Measurements from ENCODE around the gene SLC8A1.

SLC8A1 gene

GRCh38 chr2:40260437-40260836, 191.5 kb downstream of the SLC8A1 start:
- no peak for DNase-seq

GRCh38 chr2:40259900-40260299, 192.0 kb downstream of the SLC8A1 start:
- no peak for DNase-seq

GRCh38 chr2:40258135-40258457, 193.8 kb downstream of the SLC8A1 start:
- DNase-seq, result no peak

- DNase-seq, result no peak
Observed at GRCh38 chr2:40257340-40258134, 194.4 kb downstream of the SLC8A1 start.

GRCh38 chr2:40256649-40257048, 195.2 kb downstream of the SLC8A1 start:
- DNase-seq, result no peak

GRCh38 chr2:40256008-40256407, 195.9 kb downstream of the SLC8A1 start:
- no peak for DNase-seq

GRCh38 chr2:40255103-40255502, 196.8 kb downstream of the SLC8A1 start:
- no peak for DNase-seq

GRCh38 chr2:40254611-40255010, 197.3 kb downstream of the SLC8A1 start:
- DNase-seq, result no peak

- DNase-seq, result no peak
Observed at GRCh38 chr2:40251137-40251536, 200.8 kb downstream of the SLC8A1 start.

- no peak for DNase-seq
Observed at GRCh38 chr2:40249577-40249976, 202.3 kb downstream of the SLC8A1 start.

GRCh38 chr2:40248294-40248693, 203.6 kb downstream of the SLC8A1 start:
- DNase-seq, result no peak

GRCh38 chr2:40244675-40245074, 207.2 kb downstream of the SLC8A1 start:
- no peak for DNase-seq

GRCh38 chr2:40244251-40244650, 207.6 kb downstream of the SLC8A1 start:
- DNase-seq, result no peak

GRCh38 chr2:40243581-40244187, 208.2 kb downstream of the SLC8A1 start:
- no peak for DNase-seq

GRCh38 chr2:40242315-40242714, 209.6 kb downstream of the SLC8A1 start:
- DNase-seq, result no peak

GRCh38 chr2:40240070-40240469, 211.8 kb downstream of the SLC8A1 start:
- DNase-seq, result peak; percentile 81

- DNase-seq, result no peak
Observed at GRCh38 chr2:40230707-40231432, 221.0 kb downstream of the SLC8A1 start.

GRCh38 chr2:40230186-40230585, 221.7 kb downstream of the SLC8A1 start:
- no peak for DNase-seq

GRCh38 chr2:40228310-40228709, 223.6 kb downstream of the SLC8A1 start:
- DNase-seq, result peak; percentile 60

GRCh38 chr2:40227210-40227609, 224.7 kb downstream of the SLC8A1 start:
- DNase-seq, result no peak

- no peak for DNase-seq
Observed at GRCh38 chr2:40226637-40227036, 225.3 kb downstream of the SLC8A1 start.

GRCh38 chr2:40225670-40226210, 226.2 kb downstream of the SLC8A1 start:
- no peak for DNase-seq

- DNase-seq, result no peak
Observed at GRCh38 chr2:40224318-40224717, 227.6 kb downstream of the SLC8A1 start.

All from left hindlimb (tissue), 1 donor.